C4-2B (cell line): ENCODE measurements around the gene FAM83E.

Source experiments
- CTCF ChIP-seq: fragments of 450-650 bp; conservative IDR thresholded peaks from 2 replicates; pipeline ENCODE4 v1.5.1; 2017; ENCODE audit warnings: mild to moderate bottlenecking
- ZFX ChIP-seq: fragments of 450-650 bp; IDR thresholded peaks from 2 replicates; pipeline ENCODE4 v1.6.1; 2017

GRCh38 chr19:48618278-48618915 lies 3.5 kb upstream of the FAM83E start:
- TF ChIP-seq CTCF, result no peak
- TF ChIP-seq ZFX, result no peak
